H1 (cell line): ENCODE measurements around the gene PKN1. TPM values are rescaled to one million over a fixed set of nuclear protein-coding genes. Genes with fewer than 3 reads are reported as not detected.

Experiments used
- CBX8 ChIP-seq: fragments of 300-800, 300-1000 bp; sonication (generic); IDR thresholded peaks from 2 replicates; pipeline ENCODE4 v1.7.1; 2016; ENCODE audit warnings: low read depth, low read length, borderline replicate concordance
- CHD1 ChIP-seq: IDR thresholded peaks from 2 replicates; pipeline ENCODE4 v1.6.1; 2012; ENCODE audit warnings: low read depth, low read length, improper control_type of control experiment
- CHD2 ChIP-seq: IDR thresholded peaks from 2 replicates; pipeline ENCODE4 v1.6.1; 2012; ENCODE audit warnings: low read length, improper control_type of control experiment
- CHD7 ChIP-seq: fragments of 300-600 bp; sonication (generic); IDR thresholded peaks from 2 replicates; pipeline ENCODE4 v1.7.1; 2012; ENCODE audit warnings: low read length, moderate library complexity, mild to moderate bottlenecking, inconsistent platforms; ENCODE audit not compliant: insufficient replicate concordance
- EGR1 ChIP-seq: IDR thresholded peaks from 2 replicates; pipeline ENCODE4 v1.6.1; 2011; ENCODE audit warnings: low read depth, low read length, borderline replicate concordance
- MAX ChIP-seq: IDR thresholded peaks from 2 replicates; pipeline ENCODE4 v1.6.1; 2012; ENCODE audit warnings: inconsistent platforms
- TEAD4 ChIP-seq: IDR thresholded peaks from 2 replicates; pipeline ENCODE4 v1.6.1; 2012; ENCODE audit warnings: low read depth, low read length, inconsistent platforms, mixed read lengths
- YY1 ChIP-seq: IDR thresholded peaks from 2 replicates; pipeline ENCODE4 v1.6.1; 2011; ENCODE audit warnings: low read depth, mild to moderate bottlenecking, low read length
- polyA plus RNA-seq, 7 experiments: library from polyadenylated mRNA; depleted of rRNA in 3 of 7; stranded (reverse) in 5 of 7; unstranded in 2 of 7; fragments of >200 nt in 5 of 7; fragments of 200-250 nt in 2 of 7; gene quantifications; 1 replicate in 5 of 7; 2 replicates in 1 of 7; 4 replicates in 1 of 7; pipeline versions ENCODE4 v1.2.1 to v1.2.3, GENCODE V29; 2011 to 2013; ENCODE audit warnings: missing spikeins in 2 of 7, mixed read lengths in 2 of 7
- total RNA-seq: library from RNA; stranded (reverse); fragmentation: NEBNext Ultra II Directional; extraction: Animal tissue kit (Norgen Biotek cat#: 25700); gene quantifications from 2 replicates; pipeline ENCODE4 v1.2.1, GENCODE V29; 2021

Gene PKN1
- total and polyA plus RNA-seq, 2 of the 8 experiments (the other 6 are each of a cell fraction or from before 2014, with no cell fraction given), result 65.2 to 162 TPM

- TF ChIP-seq CBX8 (no peak), YY1 (no peak), EGR1 (no peak), CHD7 (no peak), TEAD4 (no peak), CHD2 (no peak), CHD1 (no peak), MAX (no peak)
These were observed 37.3 kb upstream of the PKN1 start (continued) for GRCh38 chr19:14395710-14396336.
